SU-DHL-6 (cell line): ENCODE results near the gene GARRE1.
A peak's percentile ranks its signal among the peaks of the same experiment; 100 is the strongest.

Source experiments
- H2AFZ ChIP-seq: fragments of 200-600 bp; sonication (generic); 2 replicates; pipeline ENCODE4 v1.6.1; 2014; ENCODE audit warnings: low read depth, mild to moderate bottlenecking, moderate library complexity, mixed read lengths, antibody characterized with exemption, low read length; ENCODE audit not compliant: severe bottlenecking
- H3F3A ChIP-seq: fragments of 200-600 bp; shearing (Covaris generic); 2 replicates; pipeline ENCODE4 v1.6.0; 2016; ENCODE audit warnings: antibody characterized with exemption, mild to moderate bottlenecking; ENCODE audit not compliant: insufficient read depth
- H3K27ac ChIP-seq: fragments of 200-600 bp; sonication (generic); 2 replicates; pipeline ENCODE4 v1.5.1; 2016; ENCODE audit warnings: low read depth, mild to moderate bottlenecking, low read length, moderate library complexity, mixed read lengths
- H3K27me3 ChIP-seq: fragments of 200-600 bp; sonication (generic), shearing (Covaris generic); 2 replicates; pipeline ENCODE4 v1.6.0; 2014; ENCODE audit warnings: mild to moderate bottlenecking, low read length
- H3K36me3 ChIP-seq: fragments of 200-600 bp; sonication (generic); 2 replicates; pipeline ENCODE4 v1.6.1; 2014; ENCODE audit warnings: mild to moderate bottlenecking, low read length, mixed read lengths
- H3K4me2 ChIP-seq: fragments of 300-600, 200-600 bp; shearing (Covaris generic), sonication (generic); 2 replicates; pipeline ENCODE4 v1.6.0; 2014; ENCODE audit warnings: low read length, low read depth, mild to moderate bottlenecking; ENCODE audit not compliant: poor library complexity, severe bottlenecking
- H3K4me3 ChIP-seq: fragments of 200-600 bp; sonication (generic); 2 replicates; pipeline ENCODE4 v1.5.1; 2014; ENCODE audit warnings: antibody characterized with exemption, low read length, mild to moderate bottlenecking, mixed read lengths; ENCODE audit not compliant: insufficient read depth, poor library complexity, severe bottlenecking
- H3K79me2 ChIP-seq: fragments of 200-600 bp; sonication (generic); 2 replicates; pipeline ENCODE4 v1.6.1; 2014; ENCODE audit warnings: mild to moderate bottlenecking, low read length, moderate library complexity; ENCODE audit not compliant: insufficient read depth
- H3K9ac ChIP-seq: fragments of 200-600 bp; sonication (generic); 2 replicates; pipeline ENCODE4 v1.7.0; 2014; ENCODE audit warnings: mild to moderate bottlenecking, low read length
- H3K9me2 ChIP-seq: fragments of 200-600 bp; sonication (generic); replicated peaks from 2 replicates; pipeline ENCODE4 v1.6.1; 2014; ENCODE audit warnings: low read length; ENCODE audit not compliant: insufficient read depth
- H3K9me3 ChIP-seq: fragments of 200-600 bp; sonication (generic); 2 replicates; pipeline ENCODE4 v1.6.1; 2014; ENCODE audit warnings: low read length, mixed read lengths; ENCODE audit not compliant: insufficient read depth
- H4K20me1 ChIP-seq: fragments of 200-600 bp; sonication (generic); 2 replicates; pipeline ENCODE4 v1.6.1; 2014; ENCODE audit warnings: low read depth, mild to moderate bottlenecking, antibody characterized with exemption, low read length, moderate library complexity, mixed read lengths
- EZH2phosphoT487 ChIP-seq: fragments of 200-600 bp; sonication (generic), shearing (Covaris generic); conservative IDR thresholded peaks from 2 replicates; pipeline ENCODE4 v1.6.1; 2018; ENCODE audit warnings: mild to moderate bottlenecking, antibody characterized with exemption, low read length, moderate library complexity, mixed read lengths
- TF ChIP-seq, protein P1 (sequence below): fragments of 200-600 bp; sonication (generic); IDR thresholded peaks from one replicate; pipeline ENCODE4 v1.5.1; 2017; ENCODE audit warnings: antibody characterized with exemption, mild to moderate bottlenecking, low read length, moderate library complexity; ENCODE audit not compliant: insufficient read depth, poor library complexity, severe bottlenecking

Gene GARRE1

GRCh38 chr19:34273121-34273520 is 18.8 kb downstream of the GARRE1 start:
- peaks cover 51% of the 10 kb centered on the region for H3K79me2 ChIP-seq

GRCh38 chr19:34274284-34274826 is 20.0 kb downstream of the GARRE1 start:
- Histone ChIP-seq H3K9me2 (no peaks in the 10 kb centered on the region), H3K79me2 (peaks cover 51% of the 10 kb centered on the region), H3K4me2 (no peak overlapping the region), H2AFZ (no peak overlapping the region), H3K4me3 (no peak overlapping the region), H3K27me3 (no peaks in the 10 kb centered on the region), H3K9me3 (no peaks in the 10 kb centered on the region), H3K9ac (no peak overlapping the region), H3K27ac (no peak overlapping the region), H3F3A (peaks cover 16% of the 10 kb centered on the region), H4K20me1 (no peaks in the 10 kb centered on the region), H3K36me3 (no peaks in the 10 kb centered on the region)
- no peak for TF ChIP-seq EZH2phosphoT487
- TF ChIP-seq, protein P1, sequence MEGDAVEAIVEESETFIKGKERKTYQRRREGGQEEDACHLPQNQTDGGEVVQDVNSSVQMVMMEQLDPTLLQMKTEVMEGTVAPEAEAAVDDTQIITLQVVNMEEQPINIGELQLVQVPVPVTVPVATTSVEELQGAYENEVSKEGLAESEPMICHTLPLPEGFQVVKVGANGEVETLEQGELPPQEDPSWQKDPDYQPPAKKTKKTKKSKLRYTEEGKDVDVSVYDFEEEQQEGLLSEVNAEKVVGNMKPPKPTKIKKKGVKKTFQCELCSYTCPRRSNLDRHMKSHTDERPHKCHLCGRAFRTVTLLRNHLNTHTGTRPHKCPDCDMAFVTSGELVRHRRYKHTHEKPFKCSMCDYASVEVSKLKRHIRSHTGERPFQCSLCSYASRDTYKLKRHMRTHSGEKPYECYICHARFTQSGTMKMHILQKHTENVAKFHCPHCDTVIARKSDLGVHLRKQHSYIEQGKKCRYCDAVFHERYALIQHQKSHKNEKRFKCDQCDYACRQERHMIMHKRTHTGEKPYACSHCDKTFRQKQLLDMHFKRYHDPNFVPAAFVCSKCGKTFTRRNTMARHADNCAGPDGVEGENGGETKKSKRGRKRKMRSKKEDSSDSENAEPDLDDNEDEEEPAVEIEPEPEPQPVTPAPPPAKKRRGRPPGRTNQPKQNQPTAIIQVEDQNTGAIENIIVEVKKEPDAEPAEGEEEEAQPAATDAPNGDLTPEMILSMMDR = no peak

More at GRCh38 chr19:34273121-34273520, 18.8 kb downstream of the GARRE1 start:
- H3K9me2 ChIP-seq = no peaks in the 10 kb centered on the region
- no peak for TF ChIP-seq EZH2phosphoT487
- TF ChIP-seq, protein P1 = no peak
- peak overlapping the region; percentile 7; the same call in 1 of the 2 replicates for H3K9ac ChIP-seq
- no peaks in the 10 kb centered on the region for H4K20me1 ChIP-seq
- H3K27me3 ChIP-seq = no peaks in the 10 kb centered on the region
- no peaks in the 10 kb centered on the region for H3K36me3 ChIP-seq
- H2AFZ ChIP-seq = no peak overlapping the region
- H3K4me3 ChIP-seq = no peak overlapping the region
- peak overlapping the region; percentile 59 for H3K4me2 ChIP-seq
- H3F3A ChIP-seq = peaks cover 28% of the 10 kb centered on the region
- H3K27ac ChIP-seq = peak overlapping the region; percentile 59
- H3K9me3 ChIP-seq = no peaks in the 10 kb centered on the region

- no peak for TF ChIP-seq EZH2phosphoT487
- TF ChIP-seq, protein P1 = no peak
- Histone ChIP-seq H3K36me3 (no peaks in the 10 kb centered on the region), H3K27me3 (no peaks in the 10 kb centered on the region), H3K9me2 (no peaks in the 10 kb centered on the region), H3F3A (peaks cover 9% of the 10 kb centered on the region), H3K79me2 (peaks cover 51% of the 10 kb centered on the region), H3K4me2 (no peak overlapping the region), H3K9ac (no peak overlapping the region), H3K4me3 (no peak overlapping the region), H2AFZ (no peak overlapping the region), H4K20me1 (no peaks in the 10 kb centered on the region), H3K9me3 (no peaks in the 10 kb centered on the region), H3K27ac (no peak overlapping the region)
Measured at GRCh38 chr19:34274827-34275625, 20.7 kb downstream of the GARRE1 start.
